C1 segment of cervical spinal cord (tissue), 14 donors: ENCODE measurements around the gene BEND7.

ENCODE experiments used
- DNase-seq, 14 donors: peaks; one replicate each; lab custom pipeline; 2025; lab: John Stamatoyannopoulos, UW

The BEND7 gene

DNA sequence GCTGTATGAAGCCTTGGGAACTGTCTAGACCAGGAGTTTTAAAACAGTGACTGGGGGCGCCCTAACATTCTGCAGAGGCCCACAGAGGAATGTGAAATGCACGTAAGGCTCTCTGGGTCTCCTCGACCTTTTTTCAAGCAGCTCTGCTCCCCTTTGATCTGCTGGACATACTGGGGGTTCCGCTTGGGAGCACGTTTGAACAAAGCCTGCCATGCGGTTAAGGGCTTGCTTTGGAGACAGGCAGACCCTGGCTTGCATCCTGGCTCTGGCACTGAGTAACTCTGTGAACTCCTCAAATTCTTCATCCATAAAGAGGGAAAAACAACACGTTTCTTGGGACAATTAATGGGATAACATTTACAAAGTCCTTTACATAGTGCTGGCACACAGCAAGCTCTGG lies 7.8 kb downstream of the BEND7 start:
- no peak for DNase-seq

DNA sequence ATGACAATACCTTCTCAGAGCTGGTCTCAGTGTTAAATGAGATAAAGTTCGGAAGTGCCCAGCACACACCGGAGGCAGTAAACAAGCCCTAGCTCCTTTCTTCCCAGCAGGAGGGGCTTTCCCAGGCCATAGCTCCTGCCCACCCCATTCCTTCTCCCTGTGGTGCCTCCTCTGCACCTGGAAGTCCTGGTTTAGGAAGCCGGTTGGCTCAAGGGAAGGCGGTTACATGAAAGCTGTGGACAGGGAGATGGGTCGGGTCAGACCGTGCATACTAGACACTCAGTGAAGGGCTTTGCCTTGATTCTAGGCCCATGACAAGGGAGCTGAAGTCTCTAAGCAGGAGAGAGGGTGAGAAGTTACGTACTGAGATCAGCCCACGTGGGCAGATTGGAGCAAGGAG lies 8.6 kb downstream of the BEND7 start:
- no peak for DNase-seq

DNA sequence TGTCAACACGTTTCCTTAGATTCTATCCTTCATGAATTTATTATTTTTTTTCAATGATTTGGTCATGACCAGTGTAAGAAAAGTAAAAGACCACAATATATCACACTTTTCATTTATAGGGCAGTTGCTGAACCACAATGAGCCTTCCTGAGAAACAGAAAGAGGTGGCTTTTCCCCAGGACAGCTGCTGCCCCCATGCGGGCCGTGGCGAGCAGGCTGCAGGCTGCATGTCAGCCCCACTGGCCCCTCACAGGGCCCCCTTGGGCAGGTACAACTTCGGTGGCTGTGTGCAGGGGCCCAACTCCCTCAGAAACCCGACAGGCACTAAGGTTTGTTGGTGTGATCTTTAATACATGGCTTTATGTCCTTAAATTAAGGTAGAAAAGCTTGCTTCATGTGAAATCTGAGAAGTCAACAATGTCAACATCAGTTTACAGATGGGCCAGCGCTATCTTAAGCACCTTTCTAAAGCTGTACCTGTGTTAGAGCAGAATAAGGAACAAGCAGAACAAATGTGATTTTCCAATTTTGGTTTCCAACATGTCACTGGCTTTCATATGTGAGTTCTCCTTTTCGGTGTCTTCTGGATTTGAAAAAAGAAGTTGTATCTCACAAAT lies 10.6 kb downstream of the BEND7 start:
- DNase-seq, result no peak

- no peak for DNase-seq
Observed at GRCh38 chr10:13517675-13518074, 11.1 kb downstream of the BEND7 start.

DNA sequence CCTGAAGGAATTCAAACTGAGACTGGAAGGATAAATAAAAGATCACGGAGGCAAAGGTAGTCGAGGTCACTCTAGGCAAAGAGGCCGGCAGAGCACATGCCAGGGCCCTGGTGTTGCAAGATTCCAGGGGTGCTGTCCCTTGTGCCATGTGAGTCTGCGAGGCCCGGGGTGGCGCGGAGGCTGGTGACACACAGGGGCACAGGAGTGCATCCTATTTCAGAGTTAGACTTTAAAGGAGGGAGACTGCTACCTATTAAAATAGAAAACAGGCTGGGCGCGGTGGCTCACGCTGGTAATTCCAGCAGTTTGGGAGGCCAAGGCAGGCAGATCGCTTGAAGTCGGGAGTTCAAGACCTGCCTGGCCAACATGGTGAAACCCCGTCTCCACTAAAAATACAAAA lies 12.6 kb downstream of the BEND7 start:
- DNase-seq, result no peak

DNA sequence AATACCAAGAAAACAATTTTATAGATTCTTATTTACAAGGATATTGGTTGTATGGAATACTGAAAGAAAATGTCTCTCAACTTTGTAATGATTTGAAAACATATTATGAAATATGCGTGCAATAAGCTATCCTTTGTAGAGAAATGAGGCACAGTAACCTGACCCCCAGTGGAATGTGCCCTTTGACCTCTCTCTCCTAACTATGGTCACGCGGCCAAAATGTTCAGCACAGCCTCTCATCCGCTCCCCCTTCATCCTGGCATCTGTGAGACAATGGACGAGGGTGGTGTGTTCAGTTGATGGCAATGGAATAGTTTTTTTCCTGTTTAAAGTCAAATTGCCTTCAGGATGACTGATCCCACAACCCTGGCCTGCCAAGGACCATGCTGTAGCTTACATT lies 13.3 kb downstream of the BEND7 start:
- no peak for DNase-seq

DNA sequence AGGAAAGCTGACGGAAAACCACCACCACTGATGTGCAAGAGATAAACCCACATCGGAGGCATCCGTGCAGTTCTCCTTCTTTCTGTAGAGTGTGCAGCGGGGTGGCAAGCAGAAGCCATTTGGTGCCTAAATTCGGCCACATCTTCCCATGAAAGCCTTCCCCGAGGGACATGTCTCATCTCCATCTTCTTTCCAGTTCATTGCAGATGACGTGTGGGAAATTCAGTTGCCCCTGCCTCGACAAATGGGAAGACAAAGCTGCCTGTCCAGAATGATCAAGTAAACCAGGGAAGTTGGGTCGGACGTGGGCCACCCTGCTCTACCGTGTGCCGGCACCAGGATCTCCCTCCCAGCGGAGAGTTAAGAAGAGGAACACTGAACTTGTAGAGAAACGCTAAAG lies 14.5 kb downstream of the BEND7 start:
- DNase-seq, result no peak

- no peak for DNase-seq
Observed at GRCh38 chr10:13512564-13512963, 16.2 kb downstream of the BEND7 start.

DNA sequence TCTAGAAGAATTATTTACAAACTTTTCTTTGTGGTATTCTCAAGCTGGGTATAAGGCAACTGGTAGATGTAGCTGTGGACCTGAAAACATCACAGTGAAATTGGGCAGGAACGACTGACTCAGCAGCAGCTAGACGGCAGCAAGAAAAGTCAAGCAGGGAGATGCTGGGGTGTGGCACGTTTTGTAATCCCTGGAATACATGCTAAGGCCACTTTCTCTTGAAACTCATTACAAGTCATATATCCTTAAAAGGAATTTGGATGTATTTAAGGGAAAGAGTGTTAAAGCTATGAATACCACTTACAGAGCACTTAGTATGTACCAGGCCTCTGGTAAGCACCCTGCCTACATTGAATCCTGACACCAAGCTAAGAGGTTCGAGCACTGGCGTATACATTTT lies 17.4 kb downstream of the BEND7 start:
- DNase-seq, result no peak

GRCh38 chr10:13505052-13505680 lies 23.6 kb downstream of the BEND7 start:
- no peak for DNase-seq

- no peak for DNase-seq
Observed at GRCh38 chr10:13503745-13504463, 24.9 kb downstream of the BEND7 start.

- no peak for DNase-seq
Observed at GRCh38 chr10:13502380-13502779, 26.4 kb downstream of the BEND7 start.

- DNase-seq, result no peak
Observed at GRCh38 chr10:13500201-13500600, 28.6 kb downstream of the BEND7 start.

DNA sequence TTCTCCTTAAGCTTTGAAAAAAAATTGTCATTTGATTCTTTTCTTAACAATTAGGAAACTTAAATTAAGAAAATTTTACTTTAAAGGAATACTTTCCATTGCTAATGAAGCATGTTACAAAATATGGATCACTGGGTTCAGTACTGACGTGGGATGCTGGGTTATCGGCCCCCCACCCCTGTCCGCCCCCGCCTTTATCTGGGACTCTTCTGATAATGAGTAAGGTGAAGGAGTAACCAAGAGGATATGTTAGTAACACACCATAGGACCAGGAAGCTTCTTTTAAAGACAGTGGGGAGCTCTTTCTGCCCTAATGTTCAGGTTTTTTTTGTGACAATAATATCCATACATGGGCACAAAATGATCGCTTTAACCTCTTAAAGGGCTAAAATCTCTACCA lies 29.7 kb downstream of the BEND7 start:
- no peak for DNase-seq

DNA sequence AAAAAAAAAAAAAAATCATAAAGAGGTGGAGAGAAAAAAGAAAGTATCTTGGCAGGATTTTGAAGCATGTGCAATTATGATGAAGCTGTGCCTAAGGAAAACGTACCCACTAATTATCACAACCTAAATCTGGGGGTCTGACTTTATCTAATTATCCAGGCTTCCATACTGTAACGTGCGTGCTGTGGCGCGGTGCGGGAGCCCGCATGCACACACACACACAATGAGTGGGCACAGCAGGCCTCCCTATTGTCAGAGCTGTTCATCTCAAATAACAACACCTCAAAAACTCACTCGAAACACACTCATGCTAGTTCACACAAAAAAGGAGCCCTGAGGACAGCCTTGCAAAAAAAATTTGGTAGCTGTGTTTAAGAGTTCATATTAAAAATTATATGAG lies 31.9 kb downstream of the BEND7 start:
- no peak for DNase-seq

DNA sequence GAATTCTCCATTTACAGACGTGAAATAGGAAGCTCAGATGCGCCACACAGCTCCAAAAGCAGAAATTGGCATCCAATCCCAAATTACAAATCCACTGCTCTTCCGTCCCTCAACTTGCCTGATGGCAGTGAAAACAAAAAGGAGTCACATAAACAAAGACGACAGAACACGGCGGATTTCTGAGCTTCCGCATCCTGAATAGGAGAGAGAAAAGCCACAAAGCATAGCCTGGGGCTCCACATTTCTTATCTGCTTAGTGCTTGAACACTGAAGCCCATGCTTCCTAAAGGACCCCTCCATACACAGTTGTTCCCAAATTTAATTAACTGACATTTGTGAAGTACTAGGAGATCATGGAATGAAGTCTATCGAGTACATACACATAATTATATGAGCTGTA lies 32.6 kb downstream of the BEND7 start:
- no peak for DNase-seq

DNA sequence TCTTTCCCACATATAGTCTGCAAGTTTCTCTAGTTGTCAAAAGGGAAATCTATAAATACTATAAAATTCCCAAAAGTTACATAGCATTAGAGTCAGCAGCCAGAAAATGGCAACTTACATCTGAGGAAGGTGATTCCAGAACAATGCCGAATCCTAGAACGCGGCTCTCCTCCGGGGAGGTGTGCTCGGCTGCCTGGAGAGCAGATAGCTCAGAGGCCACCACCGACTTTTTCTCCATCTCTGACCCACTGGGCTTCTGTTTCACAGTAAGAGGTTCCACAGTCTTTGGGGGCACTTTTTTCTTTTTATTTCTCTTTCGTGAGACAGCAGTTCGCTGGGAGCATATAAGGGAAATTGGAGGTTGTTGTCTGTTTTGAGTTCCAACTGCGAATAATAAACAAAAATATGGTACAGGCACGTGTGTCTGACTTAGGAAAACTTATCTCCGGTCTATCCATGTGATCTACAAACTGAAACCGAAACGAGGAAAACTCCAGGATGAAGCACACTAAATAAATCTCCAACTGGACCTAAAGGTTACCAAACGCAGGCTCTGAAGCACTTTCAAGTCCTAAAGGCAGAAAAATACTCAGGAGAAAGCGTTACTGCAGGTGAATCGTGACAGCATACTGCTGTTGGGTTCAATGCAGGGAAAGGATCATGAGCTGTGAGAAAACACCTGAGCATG lies 36.2 kb downstream of the BEND7 start:
- no peak for DNase-seq

DNA sequence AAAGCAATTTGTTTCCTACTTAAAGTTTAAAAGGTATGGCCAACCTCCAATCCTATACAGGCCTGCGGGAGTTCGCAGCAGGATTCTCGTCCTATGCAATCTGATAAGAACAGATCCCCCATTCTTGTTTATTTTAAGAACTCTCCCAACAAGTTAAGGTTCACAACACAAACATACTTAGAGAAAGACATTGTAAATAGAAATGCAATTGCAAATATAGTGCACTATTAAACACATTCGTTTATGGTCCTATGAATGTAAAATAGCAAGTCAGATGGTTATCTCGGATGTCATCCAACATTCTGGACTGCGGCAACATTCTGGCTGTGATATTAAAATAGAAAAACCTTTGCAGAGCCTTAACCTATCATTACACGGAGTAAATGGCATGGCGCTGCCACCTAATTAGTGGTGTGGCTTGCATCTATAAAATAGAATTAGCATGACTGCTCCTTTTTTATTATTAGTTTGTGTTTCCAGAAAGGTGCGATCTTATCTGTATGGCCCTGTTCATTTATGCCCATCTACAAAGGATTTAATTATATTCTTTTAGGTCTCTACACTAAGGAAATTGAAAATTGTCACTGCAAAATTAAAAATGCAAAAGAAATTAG lies 37.0 kb downstream of the BEND7 start:
- no peak for DNase-seq

DNA sequence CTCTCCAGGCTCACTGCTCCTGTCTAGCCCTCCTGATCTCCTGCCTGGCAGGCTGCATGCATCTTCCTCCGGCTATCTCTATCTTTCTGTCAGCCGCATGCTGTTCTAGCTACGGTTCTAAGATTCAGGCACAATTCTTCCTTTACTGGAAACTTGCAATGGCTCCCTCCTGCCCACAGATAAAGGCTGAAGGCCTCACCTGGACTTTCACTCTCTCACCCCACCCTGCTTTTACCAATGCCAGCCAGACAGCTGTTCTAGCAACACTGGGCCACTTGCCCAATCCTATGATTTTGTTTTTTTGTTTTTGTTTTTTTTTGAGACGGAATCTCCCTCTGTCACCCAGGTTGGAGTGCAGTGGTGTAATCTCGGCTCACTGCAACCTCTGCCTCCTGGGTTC lies 38.3 kb downstream of the BEND7 start:
- DNase-seq, result no peak

- DNase-seq, result no peak
Observed at GRCh38 chr10:13489035-13489599, 39.7 kb downstream of the BEND7 start.

DNA sequence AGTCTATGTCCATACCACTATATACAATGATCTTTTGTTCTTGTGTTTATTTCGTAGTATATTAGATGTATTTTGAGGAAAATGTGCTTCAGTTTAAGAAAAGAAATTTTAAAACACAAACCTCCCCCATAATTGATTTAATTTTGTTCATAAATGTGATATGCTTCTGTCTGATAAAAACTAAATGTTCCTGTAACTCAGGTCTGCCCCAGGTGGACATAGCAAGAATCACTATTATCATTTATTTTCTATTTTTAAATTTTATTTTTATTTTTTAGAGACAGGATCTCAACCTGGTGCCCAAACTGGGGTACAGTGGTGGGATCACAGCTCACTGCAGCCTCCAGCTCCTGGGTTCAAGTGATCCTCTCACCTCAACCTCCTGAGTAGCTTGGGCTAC lies 43.2 kb downstream of the BEND7 start:
- DNase-seq, result no peak

- DNase-seq, result no peak
Observed at GRCh38 chr10:13483951-13484350, 44.9 kb downstream of the BEND7 start.
